HEK293 (cell line): Measurements from ENCODE around the gene DTNA.
"Not testable (repeated sequence)": the region's sequence is repeated elsewhere in the genome, so short reads cannot be mapped to it uniquely, and the experiment has no call there.

Experiments
- CTCF ChIA-PET: fragments of 350-600 bp; formaldehyde crosslinking; extraction: SDS; loops from one replicate; lab custom pipeline; 2021; ENCODE audit warnings: antibody characterized with exemption; lab: Yijun Ruan, JAX
- POLR2A ChIA-PET: fragments of 300-600 bp; formaldehyde crosslinking; extraction: SDS; loops from one replicate; lab custom pipeline; 2020; ENCODE audit warnings: antibody characterized with exemption, inconsistent platforms; lab: Yijun Ruan, JAX
- H3K27ac ChIP-seq: fragments of 200-500 bp; sonication (Bioruptor generic); 2 replicates; pipeline ENCODE4 v1.5.1; 2014; ENCODE audit warnings: low read depth, low read length, control low read depth, inconsistent platforms; ENCODE audit errors: extremely low read depth
- H3K36me3 ChIP-seq, 2 experiments: fragments of 200-500 bp in 1 of 2; sonication (Bioruptor generic) in 1 of 2; 1 replicate in 1 of 2; 2 replicates in 1 of 2; pipeline ENCODE4 v1.5.1; 2014 to 2017; ENCODE audit warnings: inconsistent platforms in 2 of 2, low read length in 2 of 2; ENCODE audit not compliant: control insufficient read depth in 2 of 2, insufficient read depth in 1 of 2
- H3K4me1 ChIP-seq: fragments of 200-500 bp; sonication (Bioruptor generic); 2 replicates; pipeline ENCODE4 v1.5.1; 2014; ENCODE audit warnings: mild to moderate bottlenecking, low read length, inconsistent platforms; ENCODE audit not compliant: control insufficient read depth, insufficient read depth
- H3K4me3 ChIP-seq: 2 replicates; pipeline ENCODE4 v1.5.1; 2011; ENCODE audit warnings: low read depth, mild to moderate bottlenecking, control low read depth, low read length, moderate library complexity
- H3K9me3 ChIP-seq: fragments of 200-500 bp; sonication (Bioruptor generic); 2 replicates; pipeline ENCODE4 v1.5.1; 2014; ENCODE audit warnings: low read depth, low read length, inconsistent platforms; ENCODE audit not compliant: control insufficient read depth, insufficient read depth
- HIC1 ChIP-seq: fragments of 450-650 bp; formaldehyde crosslinking; IDR thresholded peaks from 2 replicates; pipeline ENCODE4 v1.5.1; 2016; ENCODE audit warnings: missing biosample characterization, missing genetic modification characterization
- KLF1 ChIP-seq: fragments of 450-650 bp; formaldehyde crosslinking; IDR thresholded peaks from 2 replicates; pipeline ENCODE4 v1.5.1; 2016; ENCODE audit warnings: missing biosample characterization, missing genetic modification characterization
- MZF1 ChIP-seq: fragments of 450-650 bp; formaldehyde crosslinking; IDR thresholded peaks from 2 replicates; pipeline ENCODE4 v1.5.1; 2017; ENCODE audit warnings: missing biosample characterization, missing genetic modification characterization, borderline replicate concordance
- TCF7L2 ChIP-seq: IDR thresholded peaks from 2 replicates; pipeline ENCODE4 v1.6.1; 2011; ENCODE audit warnings: low read depth, mild to moderate bottlenecking, inconsistent platforms, low read length, moderate library complexity, borderline replicate concordance
- ZBTB44 ChIP-seq: fragments of 450-650 bp; IDR thresholded peaks from 2 replicates; pipeline ENCODE4 v1.5.1; 2018; ENCODE audit warnings: missing biosample characterization, mild to moderate bottlenecking, missing genetic modification characterization
- ZFHX2 ChIP-seq: fragments of 450-650 bp; formaldehyde crosslinking; conservative IDR thresholded peaks from 2 replicates; pipeline ENCODE4 v1.5.1; 2016; ENCODE audit warnings: missing biosample characterization, missing genetic modification characterization
- ZFP37 ChIP-seq: fragments of 450-650 bp; formaldehyde crosslinking; IDR thresholded peaks from 2 replicates; pipeline ENCODE4 v1.5.1; 2016; ENCODE audit warnings: missing biosample characterization, missing genetic modification characterization
- ZFP69B ChIP-seq: fragments of 450-650 bp; formaldehyde crosslinking; IDR thresholded peaks from 2 replicates; pipeline ENCODE4 v1.5.1; 2016; ENCODE audit warnings: missing biosample characterization, missing genetic modification characterization
- ZNF280D ChIP-seq: fragments of 450-650 bp; formaldehyde crosslinking; IDR thresholded peaks from 2 replicates; pipeline ENCODE4 v1.5.1; 2016; ENCODE audit warnings: missing biosample characterization, missing genetic modification characterization
- ZNF510 ChIP-seq: fragments of 450-650 bp; formaldehyde crosslinking; IDR thresholded peaks from 2 replicates; pipeline ENCODE4 v1.5.1; 2018; ENCODE audit warnings: mild to moderate bottlenecking, missing genetic modification characterization, missing biosample characterization; ENCODE audit not compliant: insufficient replicate concordance
- ZNF548 ChIP-seq: fragments of 450-650 bp; formaldehyde crosslinking; IDR thresholded peaks from 2 replicates; pipeline ENCODE4 v1.5.1; 2016; ENCODE audit warnings: missing biosample characterization, missing genetic modification characterization
- ZNF555 ChIP-seq: fragments of 450-650 bp; formaldehyde crosslinking; conservative IDR thresholded peaks from 2 replicates; pipeline ENCODE4 v1.5.1; 2017; ENCODE audit warnings: missing biosample characterization, mild to moderate bottlenecking, missing genetic modification characterization, inconsistent platforms
- ZNF791 ChIP-seq: fragments of 450-650 bp; formaldehyde crosslinking; IDR thresholded peaks from 2 replicates; pipeline ENCODE4 v1.5.1; 2016; ENCODE audit warnings: missing biosample characterization, missing genetic modification characterization
- ZNF792 ChIP-seq: fragments of 450-650 bp; formaldehyde crosslinking; IDR thresholded peaks from 2 replicates; pipeline ENCODE4 v1.5.1; 2016; ENCODE audit warnings: missing biosample characterization, missing genetic modification characterization
- ZNF830 ChIP-seq: fragments of 450-650 bp; IDR thresholded peaks from 2 replicates; pipeline ENCODE4 v1.5.0; 2018; ENCODE audit warnings: missing biosample characterization, missing genetic modification characterization, low read depth, mild to moderate bottlenecking, moderate library complexity
- TF ChIP-seq, protein P1 (sequence below): fragments of 450-650 bp; formaldehyde crosslinking; IDR thresholded peaks from 2 replicates; pipeline ENCODE4 v1.5.1; 2016; ENCODE audit warnings: missing biosample characterization, missing genetic modification characterization

The DTNA gene

GRCh38 chr18:34689750-34690149 lies 20.3 kb upstream of the DTNA start:
- CTCF ChIA-PET, H3K4me1 ChIP-seq, H3K9me3 ChIP-seq, H3K4me3 ChIP-seq, H3K27ac ChIP-seq, H3K36me3 ChIP-seq, POLR2A ChIA-PET: not testable (repeated sequence)
- TF ChIP-seq, protein P1, sequence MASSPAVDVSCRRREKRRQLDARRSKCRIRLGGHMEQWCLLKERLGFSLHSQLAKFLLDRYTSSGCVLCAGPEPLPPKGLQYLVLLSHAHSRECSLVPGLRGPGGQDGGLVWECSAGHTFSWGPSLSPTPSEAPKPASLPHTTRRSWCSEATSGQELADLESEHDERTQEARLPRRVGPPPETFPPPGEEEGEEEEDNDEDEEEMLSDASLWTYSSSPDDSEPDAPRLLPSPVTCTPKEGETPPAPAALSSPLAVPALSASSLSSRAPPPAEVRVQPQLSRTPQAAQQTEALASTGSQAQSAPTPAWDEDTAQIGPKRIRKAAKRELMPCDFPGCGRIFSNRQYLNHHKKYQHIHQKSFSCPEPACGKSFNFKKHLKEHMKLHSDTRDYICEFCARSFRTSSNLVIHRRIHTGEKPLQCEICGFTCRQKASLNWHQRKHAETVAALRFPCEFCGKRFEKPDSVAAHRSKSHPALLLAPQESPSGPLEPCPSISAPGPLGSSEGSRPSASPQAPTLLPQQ (tag by site-specific recombination): peak; percentile 89
- TF ChIP-seq ZFHX2: 0 out of 2 replicates have a peak, but pooled peaks have one; percentile 27
- peak; percentile 56; the same call in 1 of the 2 replicates for TF ChIP-seq KLF1
- TF ChIP-seq ZFP69B (tag by site-specific recombination): peak; percentile 77

GRCh38 chr18:34691614-34692013 lies 18.5 kb upstream of the DTNA start:
- Histone ChIP-seq H3K36me3 (no peaks in the 10 kb centered on the region), H3K4me3 (no peak overlapping the region), H3K27ac (no peak overlapping the region), H3K9me3 (no peaks in the 10 kb centered on the region), H3K4me1 (no peaks in the 10 kb centered on the region; the same call in 1 of the 2 replicates)
- CTCF ChIA-PET: interaction anchor here (0.6 to 3.9 kb wide), 3 partner anchors 30 to 565 kb away, joined by 3 to 18 read pairs (median 4); no protein-coding TSS in a partner anchor
- TF ChIP-seq ZNF792 (tag by site-specific recombination): no peak
- TF ChIP-seq ZNF280D (tag by site-specific recombination): no peak
- TF ChIP-seq ZNF791: no peak
- no peak for TF ChIP-seq ZNF555 (tag by site-specific recombination)
- TF ChIP-seq HIC1 (tag by site-specific recombination): no peak
- TF ChIP-seq ZNF510 (tag by site-specific recombination): no peak
- TF ChIP-seq, all 188 proteins: peak for 0
- POLR2A ChIA-PET: no interaction called here

DNA sequence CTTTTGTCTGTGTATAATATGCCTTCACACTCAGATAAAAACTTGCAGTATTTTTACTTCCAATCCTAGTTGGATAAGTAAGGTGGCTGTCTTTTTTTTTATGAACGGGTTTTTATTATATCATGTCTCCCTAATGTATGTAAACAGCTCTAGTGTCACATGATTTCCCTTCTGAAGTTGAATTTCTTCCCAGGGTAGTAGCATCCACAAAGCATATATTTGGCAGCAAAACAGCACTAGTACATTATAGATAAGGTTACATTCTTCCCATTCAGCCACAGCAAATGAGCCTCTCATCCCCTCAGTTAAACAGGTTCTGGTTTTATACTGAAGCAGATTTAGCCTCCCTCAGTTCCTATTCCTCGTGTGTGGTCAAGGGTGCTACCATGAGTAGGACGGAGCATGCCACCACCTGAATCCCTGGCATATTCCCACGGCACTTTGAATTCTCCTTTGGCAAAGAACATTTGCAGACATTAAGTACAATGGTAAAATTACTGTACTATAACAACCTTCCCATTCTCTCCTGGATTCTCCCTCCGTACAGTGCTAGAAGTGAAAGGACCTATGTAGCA lies 15.4 kb upstream of the DTNA start:
- TF ChIP-seq ZNF830 (tag by site-specific recombination) (no peak), MZF1 (tag by site-specific recombination) (no peak), TCF7L2 (no peak), ZFP37 (tag by site-specific recombination) (no peak), ZNF548 (tag by site-specific recombination) (no peak), ZBTB44 (no peak)
- Histone ChIP-seq H3K4me1 (no peaks in the 10 kb centered on the region; the same call in 1 of the 2 replicates), H3K9me3 (no peaks in the 10 kb centered on the region), H3K27ac (no peak overlapping the region), H3K36me3 (no peaks in the 10 kb centered on the region), H3K4me3 (no peak overlapping the region)
- ChIA-PET CTCF (interaction anchor here (0.6 to 3.9 kb wide), 11 partner anchors 9 to 688 kb away, joined by 3 to 18 read pairs (median 3); no protein-coding TSS in a partner anchor), POLR2A (no interaction called here)
